HepG2 (cell line): ENCODE results near the gene MMP25. TPM values are rescaled to one million over a fixed set of nuclear protein-coding genes. Genes with fewer than 3 reads are reported as not detected.

Source experiments
- ARID3A ChIP-seq: IDR thresholded peaks from 2 replicates; pipeline ENCODE4 v1.6.1; 2012; ENCODE audit warnings: low read depth, low read length, improper control_type of control experiment
- CHCHD3 ChIP-seq: sonication (generic); formaldehyde crosslinking; IDR thresholded peaks from 2 replicates; pipeline ENCODE4 v1.8.0; 2022; ENCODE audit warnings: mild to moderate bottlenecking, missing genetic modification reagents, moderate library complexity
- HNRNPL ChIP-seq: fragments of 200-400 bp; formaldehyde crosslinking; IDR thresholded peaks from 2 replicates; pipeline ENCODE4 v1.6.1; 2017; ENCODE audit warnings: mild to moderate bottlenecking, low read depth, low read length
- HNRNPUL1 ChIP-seq: fragments of 200-400 bp; formaldehyde crosslinking; IDR thresholded peaks from 2 replicates; pipeline ENCODE4 v1.6.1; 2017; ENCODE audit warnings: low read depth, mild to moderate bottlenecking, low read length, moderate library complexity
- JDP2 ChIP-seq: sonication (generic); formaldehyde crosslinking; IDR thresholded peaks from 2 replicates; pipeline ENCODE4 v1.8.1; 2022; ENCODE audit warnings: missing genetic modification reagents, borderline replicate concordance
- KMT2B ChIP-seq: IDR thresholded peaks from 2 replicates; pipeline ENCODE4 v1.6.1; 2016; ENCODE audit warnings: missing genetic modification reagents, missing compliant biosample characterization
- NCOA2 ChIP-seq: sonication (generic); formaldehyde crosslinking; IDR thresholded peaks from 2 replicates; pipeline ENCODE4 v1.8.0; 2022; ENCODE audit warnings: inconsistent platforms
- PAF1 ChIP-seq: IDR thresholded peaks from 2 replicates; pipeline ENCODE4 v1.6.1; 2016; ENCODE audit warnings: missing genetic modification reagents, missing compliant biosample characterization
- PHB2 ChIP-seq: fragments of 450-650 bp; IDR thresholded peaks from 2 replicates; pipeline ENCODE4 v1.6.1; 2018; ENCODE audit not compliant: partially characterized antibody
- PLRG1 ChIP-seq: fragments of 450-650 bp; conservative IDR thresholded peaks from 2 replicates; pipeline ENCODE4 v1.6.1; 2016
- POGZ ChIP-seq: sonication (generic); formaldehyde crosslinking; IDR thresholded peaks from 2 replicates; pipeline ENCODE4 v1.4.0; 2020; ENCODE audit warnings: mild to moderate bottlenecking, missing genetic modification reagents
- SETDB1 ChIP-seq: sonication (generic); formaldehyde crosslinking; IDR thresholded peaks from 2 replicates; pipeline ENCODE4 v1.5.1; 2020; ENCODE audit warnings: missing genetic modification reagents, mild to moderate bottlenecking, borderline replicate concordance
- TBX2 ChIP-seq: sonication (generic); formaldehyde crosslinking; IDR thresholded peaks from 2 replicates; pipeline ENCODE4 v1.5.0; 2020; ENCODE audit warnings: missing genetic modification reagents, mild to moderate bottlenecking, borderline replicate concordance
- ZBTB10 ChIP-seq: sonication (generic); formaldehyde crosslinking; IDR thresholded peaks from 2 replicates; pipeline ENCODE4 v1.4.0; 2020; ENCODE audit warnings: missing genetic modification reagents, borderline replicate concordance
- ZEB1 ChIP-seq: IDR thresholded peaks from 2 replicates; pipeline ENCODE4 v1.6.1; 2012; ENCODE audit warnings: mild to moderate bottlenecking, low read depth, inconsistent platforms; ENCODE audit not compliant: insufficient replicate concordance
- ZNF274 ChIP-seq: sonication (generic); formaldehyde crosslinking; IDR thresholded peaks from 2 replicates; pipeline ENCODE4 v1.5.1; 2020; ENCODE audit warnings: mild to moderate bottlenecking, missing genetic modification reagents
- ZNF362 ChIP-seq: sonication (generic); formaldehyde crosslinking; IDR thresholded peaks from 2 replicates; pipeline ENCODE4 v1.4.0; 2020; ENCODE audit warnings: missing genetic modification reagents, mild to moderate bottlenecking, borderline replicate concordance
- ZNF367 ChIP-seq: sonication (generic); formaldehyde crosslinking; IDR thresholded peaks from 2 replicates; pipeline ENCODE4 v1.4.0; 2020; ENCODE audit warnings: missing genetic modification reagents, borderline replicate concordance
- ZNF501 ChIP-seq: sonication (generic); formaldehyde crosslinking; IDR thresholded peaks from 2 replicates; pipeline ENCODE4 v1.5.1; 2020; ENCODE audit warnings: mild to moderate bottlenecking, moderate library complexity, missing genetic modification reagents
- ZNF510 ChIP-seq: sonication (generic); formaldehyde crosslinking; IDR thresholded peaks from 2 replicates; pipeline ENCODE4 v1.4.0; 2020; ENCODE audit warnings: low read depth, mild to moderate bottlenecking, missing genetic modification reagents
- ZNF670 ChIP-seq: sonication (generic); formaldehyde crosslinking; IDR thresholded peaks from 2 replicates; pipeline ENCODE4 v1.8.0; 2022; ENCODE audit warnings: mild to moderate bottlenecking, missing genetic modification reagents, borderline replicate concordance
- ZUFSP ChIP-seq: sonication (generic); formaldehyde crosslinking; IDR thresholded peaks from 2 replicates; pipeline ENCODE4 v1.9.0; 2021; ENCODE audit warnings: missing genetic modification reagents, mild to moderate bottlenecking, borderline replicate concordance
- polyA plus RNA-seq, 8 experiments: library from polyadenylated mRNA; depleted of rRNA in 3 of 8; stranded (reverse) in 7 of 8; unstranded in 1 of 8; fragments of >200 nt; fragmentation: Illumina TruSeq in 4 of 8; extraction: Trizol in 4 of 8; gene quantifications; 2 replicates each; pipeline versions ENCODE4 v1.2.1 to v1.2.3, GENCODE V29; 2011 to 2016; ENCODE audit warnings: low read depth in 4 of 8, missing spikeins in 1 of 8, mixed read lengths in 1 of 8; ENCODE audit not compliant: insufficient read depth in 1 of 8
- total RNA-seq, 5 experiments: library from RNA; depleted of rRNA; stranded (reverse); fragments of >200 nt; fragmentation: Illumina TruSeq; extraction: Trizol; gene quantifications; 2 replicates each; pipeline ENCODE4 v1.2.3, GENCODE V29; 2016; ENCODE audit warnings: low read depth in 1 of 5

MMP25 gene
- total and polyA plus RNA-seq, 2 of the 13 experiments (the other 11 are each of a cell fraction or from before 2014, with no cell fraction given): 0.04 to 0.08 TPM

GRCh38 chr16:3023669-3024478 is 22.5 kb upstream of the MMP25 start, which contains the start of the genes HCFC1R1 and THOC6 (continued):
- TF ChIP-seq ZNF501 (CRISPR knock-in tag): peak; percentile 98
- no peak for TF ChIP-seq JDP2 (CRISPR knock-in tag)
- TF ChIP-seq CHCHD3 (CRISPR knock-in tag): 0 out of 2 replicates have a peak, but pooled peaks have one; percentile 31
- peak; percentile 68; the same call in 1 of the 2 replicates for TF ChIP-seq TBX2
- TF ChIP-seq ZNF362: peak; percentile 53; the same call in 1 of the 2 replicates
- peak; percentile 82 for TF ChIP-seq ZNF274 (CRISPR knock-in tag)
- TF ChIP-seq NCOA2 (CRISPR knock-in tag): peak; percentile 41; the same call in 1 of the 2 replicates
- TF ChIP-seq PHB2: no peak
- TF ChIP-seq ZEB1: no peak
- no peak for TF ChIP-seq PLRG1
- 0 out of 2 replicates have a peak, but pooled peaks have one; percentile 53 for TF ChIP-seq ZNF510 (CRISPR knock-in tag)
- 0 out of 2 replicates have a peak, but pooled peaks have one; percentile 23 for TF ChIP-seq POGZ (CRISPR knock-in tag)
- no peak for TF ChIP-seq ZUFSP (CRISPR knock-in tag)
- TF ChIP-seq KMT2B (CRISPR knock-in tag): peak; percentile 69
- TF ChIP-seq ZNF670 (CRISPR knock-in tag): 0 out of 2 replicates have a peak, but pooled peaks have one; percentile 55
- peak; percentile 55; the same call in 1 of the 2 replicates for TF ChIP-seq HNRNPL
- TF ChIP-seq ZBTB10: peak; percentile 58; the same call in 1 of the 2 replicates
- TF ChIP-seq ARID3A: no peak
- TF ChIP-seq PAF1 (CRISPR knock-in tag): 0 out of 2 replicates have a peak, but pooled peaks have one; percentile 79
- TF ChIP-seq HNRNPUL1: peak; percentile 69; the same call in 1 of the 2 replicates
- TF ChIP-seq SETDB1 (CRISPR knock-in tag): no peak
- TF ChIP-seq ZNF367 (CRISPR knock-in tag): no peak
